ENCODE data around the gene DEFB132. TPM values are rescaled to one million over a fixed set of nuclear protein-coding genes. Genes with fewer than 3 reads are reported as not detected.

Gene DEFB132
- total and polyA plus RNA-seq, 2 donors (not counting 3 experiments of a cell fraction or from before 2014, with no cell fraction given), result not detected

DNA sequence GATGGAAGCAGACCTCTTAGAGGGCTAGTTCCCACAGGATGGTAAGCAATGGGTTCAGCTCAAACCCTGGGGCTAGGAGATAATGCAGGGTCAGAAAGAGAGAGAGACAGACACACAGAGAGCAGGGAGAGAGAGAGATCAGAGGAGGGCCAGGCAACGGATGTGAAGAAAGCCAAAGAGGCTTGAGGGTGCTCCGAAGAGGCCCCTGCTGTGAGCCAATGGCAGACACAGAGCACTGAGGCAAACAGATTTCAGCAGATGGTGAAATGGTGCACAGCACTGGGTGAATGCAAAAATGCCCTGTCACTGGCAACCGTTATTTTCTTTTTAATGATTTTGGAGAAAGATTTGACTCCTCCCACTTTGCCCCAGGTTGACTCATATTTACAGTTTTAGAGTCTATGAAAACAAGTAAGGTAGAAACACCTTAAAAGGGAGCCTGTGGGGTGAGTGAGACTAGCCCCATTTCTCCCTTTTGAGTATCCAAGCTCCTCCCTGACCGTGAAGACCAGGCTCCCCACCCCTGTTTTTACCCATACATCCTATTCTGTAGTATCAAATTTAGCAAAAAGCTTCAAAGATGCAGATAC, 840 bp downstream of the DEFB132 start:
- ChIA-PET POLR2A (no interaction called here), CTCF (interaction anchor here (0.7 to 3.5 kb wide), 6 partner anchors 8 to 72 kb away, joined by 3 to 47 read pairs (median 4); partner anchors contain the start of gene SOX12)
- Histone ChIP-seq H3K27ac (ENCODE audit: insufficient read depth, low read depth, low read length) (no peak overlapping the region), H4K20me1 (replicated peaks; ENCODE audit: control insufficient read depth, extremely low read depth, insufficient read depth, low read length) (no peaks in the 10 kb centered on the region), H3K36me3 (ENCODE audit: control insufficient read depth in 2 of 2, extremely low read depth in 1 of 2, insufficient read depth in 2 of 2, low read length in 2 of 2) (no peaks in the 10 kb centered on the region), H3K27me3 (ENCODE audit: control insufficient read depth in 2 of 2, insufficient read depth in 2 of 2, low read length in 2 of 2) (peaks cover 12 to 22% of the 10 kb centered on the region in 2 experiments), H3K9me3 (replicated peaks; ENCODE audit: control insufficient read depth, insufficient read depth, low read length) (no peaks in the 10 kb centered on the region), H3K9ac (replicated peaks; ENCODE audit: extremely low read depth, insufficient read depth, low read length) (no peak overlapping the region), H3K79me2 (ENCODE audit: control insufficient read depth, insufficient read depth, low read length) (no peaks in the 10 kb centered on the region), H3K4me1 (ENCODE audit: control insufficient read depth, extremely low read depth, insufficient read depth, low read length) (no peaks in the 10 kb centered on the region), H3K4me2 (ENCODE audit: insufficient read depth, low read length) (no peak overlapping the region), H3K9me1 (replicated peaks; ENCODE audit: control insufficient read depth, extremely low read depth, insufficient read depth, low read length) (no peaks in the 10 kb centered on the region), H3K4me3 (replicated peaks in 1 of 3; ENCODE audit: insufficient read depth in 1 of 3, low read depth in 1 of 3, low read length in 3 of 3) (no peak overlapping the region), H2AFZ (ENCODE audit: low read depth, low read length) (no peak overlapping the region)
- FAIRE-seq (no peak), DNase-seq (ENCODE audit: low read depth, low spot score) (no peak)
- intact Hi-C loops (cut with micrococcal nuclease), result no loop called here
- no TSS peak for BruUV-seq (replicated peaks)
- dilution Hi-C loops (cut with MboI; ENCODE audit: extremely low pct_ligation_motif_present, low sequenced_read_pairs), result no loop called here
- TF ChIP-seq MYC (IDR thresholded peaks at IDR 0.05; ENCODE audit: low read depth, low read length) (no peak), JUN (IDR thresholded peaks at IDR 0.05; ENCODE audit: borderline replicate concordance, insufficient read depth, insufficient read length, low read depth) (no peak)

DNA sequence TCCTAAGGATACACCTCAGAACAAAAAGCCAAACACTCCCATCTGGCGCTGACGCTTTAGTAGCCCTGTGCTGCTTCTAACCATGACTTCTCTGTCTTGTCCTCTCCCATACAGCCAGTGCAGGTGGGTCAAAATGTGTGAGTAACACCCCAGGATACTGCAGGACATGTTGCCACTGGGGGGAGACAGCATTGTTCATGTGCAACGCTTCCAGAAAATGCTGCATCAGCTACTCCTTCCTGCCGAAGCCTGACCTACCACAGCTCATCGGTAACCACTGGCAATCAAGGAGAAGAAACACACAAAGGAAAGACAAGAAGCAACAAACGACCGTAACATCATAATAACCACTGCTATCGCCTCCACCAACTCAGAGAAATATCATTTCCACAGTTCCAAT, 1.4 kb downstream of the DEFB132 start:
- Histone ChIP-seq H2AFZ (ENCODE audit: low read depth, low read length) (no peak overlapping the region), H3K9me3 (replicated peaks; ENCODE audit: control insufficient read depth, insufficient read depth, low read length) (no peaks in the 10 kb centered on the region), H3K9me1 (replicated peaks; ENCODE audit: control insufficient read depth, extremely low read depth, insufficient read depth, low read length) (no peaks in the 10 kb centered on the region), H3K4me2 (ENCODE audit: insufficient read depth, low read length) (no peak overlapping the region), H3K4me3 (replicated peaks in 1 of 3; ENCODE audit: insufficient read depth in 1 of 3, low read depth in 1 of 3, low read length in 3 of 3) (no peak overlapping the region), H3K27ac (ENCODE audit: insufficient read depth, low read depth, low read length) (no peak overlapping the region), H3K4me1 (ENCODE audit: control insufficient read depth, extremely low read depth, insufficient read depth, low read length) (no peaks in the 10 kb centered on the region), H3K79me2 (ENCODE audit: control insufficient read depth, insufficient read depth, low read length) (no peaks in the 10 kb centered on the region), H4K20me1 (replicated peaks; ENCODE audit: control insufficient read depth, extremely low read depth, insufficient read depth, low read length) (no peaks in the 10 kb centered on the region), H3K27me3 (ENCODE audit: control insufficient read depth in 2 of 2, insufficient read depth in 2 of 2, low read length in 2 of 2) (peaks cover 12 to 22% of the 10 kb centered on the region in 2 experiments), H3K9ac (replicated peaks; ENCODE audit: extremely low read depth, insufficient read depth, low read length) (no peak overlapping the region), H3K36me3 (ENCODE audit: control insufficient read depth in 2 of 2, extremely low read depth in 1 of 2, insufficient read depth in 2 of 2, low read length in 2 of 2) (no peaks in the 10 kb centered on the region)
- ChIA-PET POLR2A (no interaction called here), CTCF (interaction anchor here (0.6 to 3.5 kb wide), 5 partner anchors 8 to 71 kb away, joined by 3 to 47 read pairs (median 4); partner anchors contain the start of genes SOX12 and ZCCHC3)
- TF ChIP-seq, protein P1, sequence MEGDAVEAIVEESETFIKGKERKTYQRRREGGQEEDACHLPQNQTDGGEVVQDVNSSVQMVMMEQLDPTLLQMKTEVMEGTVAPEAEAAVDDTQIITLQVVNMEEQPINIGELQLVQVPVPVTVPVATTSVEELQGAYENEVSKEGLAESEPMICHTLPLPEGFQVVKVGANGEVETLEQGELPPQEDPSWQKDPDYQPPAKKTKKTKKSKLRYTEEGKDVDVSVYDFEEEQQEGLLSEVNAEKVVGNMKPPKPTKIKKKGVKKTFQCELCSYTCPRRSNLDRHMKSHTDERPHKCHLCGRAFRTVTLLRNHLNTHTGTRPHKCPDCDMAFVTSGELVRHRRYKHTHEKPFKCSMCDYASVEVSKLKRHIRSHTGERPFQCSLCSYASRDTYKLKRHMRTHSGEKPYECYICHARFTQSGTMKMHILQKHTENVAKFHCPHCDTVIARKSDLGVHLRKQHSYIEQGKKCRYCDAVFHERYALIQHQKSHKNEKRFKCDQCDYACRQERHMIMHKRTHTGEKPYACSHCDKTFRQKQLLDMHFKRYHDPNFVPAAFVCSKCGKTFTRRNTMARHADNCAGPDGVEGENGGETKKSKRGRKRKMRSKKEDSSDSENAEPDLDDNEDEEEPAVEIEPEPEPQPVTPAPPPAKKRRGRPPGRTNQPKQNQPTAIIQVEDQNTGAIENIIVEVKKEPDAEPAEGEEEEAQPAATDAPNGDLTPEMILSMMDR (IDR thresholded peaks at IDR 0.05; ENCODE audit: extremely low read depth in 1 of 2, insufficient read depth in 1 of 2, low read depth in 1 of 2, low read length in 2 of 2), result peak; percentile 13 to 35
- TF ChIP-seq FOS (IDR thresholded peaks at IDR 0.05; ENCODE audit: borderline replicate concordance, insufficient read depth, low read length), result no peak
- no peak for TF ChIP-seq POLR2AphosphoS5 (IDR thresholded peaks at IDR 0.05; ENCODE audit: insufficient read depth, low read depth, low read length)
- FAIRE-seq, result peak; percentile 72
- dilution Hi-C loops (cut with MboI; ENCODE audit: extremely low pct_ligation_motif_present, low sequenced_read_pairs) (no loop called here), intact Hi-C loops (cut with micrococcal nuclease) (loop anchor here (1.0 kb wide), 1 partner anchor 71 kb away; no protein-coding TSS in a partner anchor)
- DNase-seq (ENCODE audit: low read depth, low spot score), result peak; percentile 40
- BruUV-seq (replicated peaks), result no TSS peak

Measured in endothelial cell of umbilical vein (primary cell).